ENCODE results near the gene EVX2.

The EVX2 gene

DNA sequence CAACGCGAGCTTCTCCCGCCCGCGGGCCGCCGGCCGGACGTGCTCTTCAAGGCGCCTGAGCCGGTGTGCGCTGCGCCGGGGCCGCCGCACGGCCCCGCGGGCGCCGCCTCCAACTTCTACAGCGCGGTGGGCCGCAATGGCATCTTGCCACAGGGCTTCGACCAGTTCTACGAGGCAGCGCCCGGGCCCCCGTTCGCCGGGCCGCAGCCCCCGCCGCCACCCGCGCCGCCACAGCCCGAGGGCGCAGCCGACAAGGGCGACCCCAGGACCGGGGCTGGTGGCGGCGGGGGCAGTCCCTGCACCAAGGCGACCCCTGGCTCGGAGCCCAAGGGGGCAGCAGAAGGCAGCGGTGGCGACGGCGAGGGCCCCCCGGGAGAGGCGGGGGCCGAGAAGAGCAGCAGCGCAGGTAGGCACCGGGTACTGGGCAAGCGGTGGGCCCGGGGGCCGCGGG lies 24.0 kb upstream of the EVX2 start:
- DNase-seq (ENCODE audit: low read depth in 2 of 2, low spot score in 1 of 2), result no peak

DNA sequence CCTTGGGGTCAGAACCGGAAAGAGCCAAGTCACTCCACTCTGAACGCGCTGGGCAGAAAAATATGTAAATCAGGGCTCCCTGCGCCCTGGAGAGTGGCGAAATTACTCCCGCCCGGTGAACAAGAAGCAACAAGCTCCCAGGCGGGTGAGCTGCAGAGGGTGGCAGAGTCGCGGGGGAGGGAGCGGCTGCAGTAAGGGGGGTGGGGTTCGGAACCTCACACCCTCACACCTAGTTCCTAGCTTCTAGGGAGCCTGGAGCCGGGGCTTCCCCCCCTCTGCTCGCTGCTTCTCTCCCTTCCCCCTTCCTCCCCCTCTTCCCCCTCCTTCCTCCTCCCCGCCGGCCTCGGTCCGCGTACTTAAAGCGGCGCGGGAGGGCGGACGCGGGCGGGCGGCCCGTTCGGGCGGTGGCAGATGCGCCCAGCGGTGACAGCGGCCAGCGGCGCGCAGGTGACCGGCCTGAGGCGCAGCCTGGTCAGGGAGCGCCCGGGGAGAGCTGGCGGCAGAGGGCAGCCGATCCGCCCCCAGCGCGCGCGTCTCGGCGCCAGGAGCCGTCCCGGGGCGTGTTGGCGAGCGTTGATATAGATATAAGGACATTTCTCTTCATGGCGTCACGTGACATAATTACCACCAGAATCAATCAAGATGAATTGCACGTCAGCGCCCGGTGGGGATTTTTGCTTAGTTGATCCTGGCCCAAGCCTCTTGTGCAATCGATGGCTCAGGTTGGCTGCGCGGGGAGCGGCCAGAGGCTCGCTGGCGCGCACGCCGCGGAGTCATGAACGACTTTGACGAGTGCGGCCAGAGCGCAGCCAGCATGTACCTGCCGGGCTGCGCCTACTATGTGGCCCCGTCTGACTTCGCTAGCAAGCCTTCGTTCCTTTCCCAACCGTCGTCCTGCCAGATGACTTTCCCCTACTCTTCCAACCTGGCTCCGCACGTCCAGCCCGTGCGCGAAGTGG lies 23.1 kb upstream of the EVX2 start, which contains the start of gene HOXD11:
Gene HOXD11, plus strand, starts transcription at position 700 of the 959 bp plus-strand sequence. Its CDS starts 76 bp downstream, at position 776.
- no peak for DNase-seq (ENCODE audit: low read depth in 2 of 2, low spot score in 1 of 2)

GRCh38 chr2:176105730-176106580 lies 22.2 kb upstream of the EVX2 start:
- DNase-seq (ENCODE audit: low read depth in 2 of 2, low spot score in 1 of 2), result no peak

- no peak for DNase-seq (ENCODE audit: low read depth in 2 of 2, low spot score in 1 of 2)
Measured at GRCh38 chr2:176105078-176105729, 21.4 kb upstream of the EVX2 start.

- DNase-seq (ENCODE audit: low read depth in 2 of 2, low spot score in 1 of 2), result no peak
Measured at GRCh38 chr2:176104316-176105077, 20.7 kb upstream of the EVX2 start.

DNA sequence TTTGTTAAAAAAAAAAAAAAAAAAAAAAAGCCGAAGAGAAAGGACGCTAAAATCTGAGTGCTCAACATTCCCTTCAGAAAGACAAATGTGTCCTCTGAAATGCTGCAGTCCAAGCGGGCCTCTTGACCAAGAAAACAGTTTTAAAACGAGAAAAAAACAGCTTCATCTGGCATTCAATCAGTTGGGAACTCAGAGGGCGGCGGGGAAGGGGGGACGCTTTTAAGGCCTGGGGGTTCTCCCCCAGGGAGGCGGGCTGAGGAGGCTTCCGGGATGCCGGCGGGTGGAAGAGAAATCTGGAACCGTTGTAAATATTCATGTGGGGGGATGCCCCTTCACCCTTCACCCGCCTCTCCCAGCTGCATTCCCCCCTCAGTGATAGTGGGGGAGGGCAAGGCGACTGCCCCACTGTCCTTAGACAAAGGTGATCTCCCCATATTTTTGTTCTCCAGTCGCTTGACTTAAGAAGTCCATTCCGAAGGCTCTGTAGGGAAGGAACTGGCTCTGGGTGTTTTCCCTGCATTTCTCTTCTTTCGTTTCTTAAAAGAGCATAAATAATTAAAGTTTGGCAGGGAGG lies 20.1 kb upstream of the EVX2 start:
- no peak for DNase-seq (ENCODE audit: low read depth in 2 of 2, low spot score in 1 of 2)

DNA sequence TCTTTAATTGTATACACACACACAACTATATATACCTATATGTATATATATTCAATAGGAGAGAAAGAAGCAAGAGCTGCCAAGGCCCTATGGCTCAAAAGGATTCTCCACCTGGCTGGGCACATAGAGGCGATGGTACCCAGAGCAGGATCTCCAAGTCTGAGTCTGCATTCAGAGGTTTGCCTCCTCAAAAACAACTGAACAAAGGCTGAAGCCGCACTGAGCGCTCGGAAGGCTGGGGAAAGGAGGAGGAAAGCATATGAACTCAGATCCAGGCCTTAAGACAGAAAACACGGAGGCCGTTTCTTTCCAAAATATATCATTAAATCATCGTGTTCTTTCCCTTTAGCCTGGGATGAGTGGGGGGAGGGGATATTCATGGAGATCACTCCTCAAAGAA lies 19.4 kb upstream of the EVX2 start:
- no peak for DNase-seq (ENCODE audit: low read depth in 2 of 2, low spot score in 1 of 2)

DNA sequence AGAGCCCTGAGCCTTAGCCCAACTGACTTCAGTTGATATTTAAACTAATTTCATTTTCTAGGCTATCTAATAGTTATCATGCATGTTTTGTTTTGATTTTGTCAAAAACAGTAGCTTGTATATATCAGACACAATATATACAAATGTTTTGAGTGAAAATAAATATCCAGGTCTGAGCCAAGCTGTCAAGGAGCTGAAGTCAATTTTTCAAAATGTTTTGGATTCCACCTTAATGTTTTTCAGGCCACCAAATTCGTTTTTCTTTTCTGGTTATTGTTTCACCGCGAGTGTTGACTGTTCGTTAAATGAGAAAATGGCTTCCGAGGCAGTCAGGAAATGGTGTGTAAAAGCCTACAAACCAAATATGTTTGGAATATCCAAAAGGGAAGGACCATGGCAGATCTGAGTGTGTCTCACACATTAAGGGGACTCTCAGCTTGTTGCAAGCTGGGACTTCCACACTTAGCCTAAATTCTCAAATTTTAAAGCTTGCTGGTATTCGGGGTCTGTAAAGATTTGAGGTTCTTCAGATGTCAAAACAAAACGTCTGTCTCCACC lies 18.6 kb upstream of the EVX2 start:
- DNase-seq (ENCODE audit: low read depth in 2 of 2, low spot score in 1 of 2), result no peak

- no peak for DNase-seq (ENCODE audit: low read depth in 2 of 2, low spot score in 1 of 2)
Measured at GRCh38 chr2:176101842-176102241, 18.1 kb upstream of the EVX2 start.

DNA sequence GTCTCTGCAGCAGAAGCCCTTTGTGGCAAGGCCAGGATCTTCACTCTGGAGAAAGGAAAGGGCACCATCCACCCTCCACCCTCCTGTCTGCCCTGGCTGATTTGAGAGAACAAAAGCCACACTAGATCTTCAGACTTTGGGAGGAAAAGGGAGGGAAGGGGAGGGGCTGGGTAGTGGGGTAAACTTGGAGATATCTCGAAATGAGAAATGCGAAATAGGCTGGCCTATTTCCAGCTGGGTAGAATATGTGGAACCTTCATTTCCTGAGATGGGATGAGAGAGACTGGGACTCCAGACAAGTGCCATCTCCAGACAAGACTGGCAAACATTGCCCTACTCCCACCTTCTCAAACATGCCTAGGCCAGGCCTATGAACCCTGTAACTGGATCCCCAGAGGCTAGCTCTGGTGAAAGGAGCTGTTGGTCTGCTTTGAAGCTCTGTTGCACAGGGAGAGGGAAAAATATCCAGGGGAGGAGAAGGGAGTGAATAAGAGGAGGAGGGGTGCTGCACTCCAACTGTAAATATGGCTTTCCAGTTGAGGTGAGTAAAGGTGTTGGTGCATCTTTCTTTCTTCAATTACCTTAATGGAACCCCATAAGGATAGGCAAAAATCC lies 17.6 kb upstream of the EVX2 start:
- DNase-seq (ENCODE audit: low read depth in 2 of 2, low spot score in 1 of 2), result no peak

DNA sequence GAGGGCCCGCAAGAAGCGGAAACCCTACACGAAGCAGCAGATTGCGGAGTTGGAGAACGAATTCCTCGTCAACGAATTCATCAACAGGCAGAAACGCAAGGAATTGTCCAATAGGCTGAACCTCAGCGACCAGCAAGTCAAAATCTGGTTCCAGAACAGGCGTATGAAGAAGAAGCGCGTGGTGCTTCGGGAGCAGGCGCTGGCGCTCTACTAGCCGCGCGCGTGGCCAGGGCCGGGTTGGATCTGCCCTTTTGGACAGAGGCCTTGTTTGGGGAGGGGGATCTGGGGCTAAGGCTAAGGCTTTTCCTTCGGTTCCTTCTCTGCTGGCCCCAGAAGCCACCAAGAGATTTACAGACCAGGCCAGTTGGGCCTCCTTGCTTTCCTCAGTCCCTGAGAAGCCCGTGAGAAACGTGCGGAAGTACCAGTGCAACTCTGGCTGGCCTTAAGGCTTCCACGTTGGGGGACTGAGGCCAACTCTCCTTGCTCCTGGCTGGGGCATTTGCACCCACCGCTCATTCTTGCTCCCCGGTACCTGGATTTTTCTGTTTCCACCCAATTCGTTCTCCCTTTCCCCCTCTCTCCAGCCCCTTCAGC lies 16.9 kb upstream of the EVX2 start:
- DNase-seq (ENCODE audit: low read depth in 2 of 2, low spot score in 1 of 2), result no peak

DNA sequence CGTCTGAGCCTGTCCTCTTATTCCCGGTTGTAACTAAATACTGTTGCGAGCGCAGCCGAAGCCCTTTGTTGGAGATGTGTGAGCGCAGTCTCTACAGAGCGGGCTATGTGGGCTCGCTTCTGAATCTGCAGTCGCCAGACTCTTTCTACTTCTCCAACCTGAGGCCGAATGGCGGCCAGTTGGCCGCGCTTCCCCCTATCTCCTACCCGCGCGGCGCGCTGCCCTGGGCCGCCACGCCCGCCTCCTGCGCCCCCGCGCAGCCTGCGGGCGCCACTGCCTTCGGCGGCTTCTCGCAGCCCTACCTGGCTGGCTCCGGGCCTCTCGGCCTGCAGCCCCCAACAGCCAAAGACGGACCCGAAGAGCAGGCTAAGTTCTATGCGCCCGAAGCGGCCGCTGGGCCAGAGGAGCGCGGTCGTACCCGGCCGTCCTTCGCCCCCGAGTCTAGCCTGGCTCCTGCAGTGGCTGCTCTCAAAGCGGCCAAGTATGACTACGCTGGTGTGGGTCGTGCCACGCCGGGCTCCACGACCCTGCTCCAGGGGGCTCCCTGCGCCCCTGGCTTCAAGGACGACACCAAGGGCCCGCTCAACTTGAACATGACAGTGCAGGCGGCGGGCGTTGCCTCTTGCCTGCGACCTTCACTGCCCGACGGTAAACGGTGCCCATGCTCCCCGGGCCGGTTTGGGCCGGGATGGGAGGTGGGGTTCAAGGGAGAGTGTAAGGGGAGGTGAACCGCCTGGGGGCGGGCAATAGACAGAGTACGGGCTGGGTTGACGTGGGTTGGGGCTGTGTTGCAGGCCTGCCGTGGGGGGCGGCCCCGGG lies 16.2 kb upstream of the EVX2 start, which contains the start of gene HOXD12:
Gene HOXD12, plus strand, starts transcription at position 68 of the 819 bp plus-strand sequence. Its CDS starts 7 bp downstream, at position 75.
- no peak for DNase-seq (ENCODE audit: low read depth in 2 of 2, low spot score in 1 of 2)

DNA sequence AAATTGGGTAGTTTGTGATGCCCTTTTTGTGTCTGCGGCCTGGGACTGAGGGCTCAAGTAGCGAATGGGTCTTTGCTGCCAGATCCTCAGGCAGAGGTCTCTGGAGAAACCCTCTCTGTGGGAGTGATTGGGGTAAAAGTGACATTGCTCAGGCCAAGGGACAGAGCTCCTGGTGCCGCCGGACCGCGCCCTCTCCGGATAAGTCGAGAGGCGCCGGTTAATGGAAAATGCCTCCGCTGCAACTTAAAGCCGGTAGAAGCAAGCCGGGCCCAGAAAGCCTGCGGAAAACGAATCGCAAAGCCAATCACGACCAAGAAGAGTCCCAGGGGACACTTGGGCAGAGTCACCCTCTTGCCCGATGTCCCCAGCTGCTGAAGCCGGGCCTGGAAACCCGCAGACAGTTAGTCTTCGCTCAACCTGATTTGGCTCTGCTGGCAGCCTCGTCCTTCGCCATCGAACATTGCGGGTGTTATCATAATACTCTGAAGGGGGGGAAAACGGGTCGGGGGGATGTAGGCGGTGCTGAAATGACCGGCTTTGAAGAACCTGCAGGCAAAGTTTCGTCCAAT lies 15.5 kb upstream of the EVX2 start:
- no peak for DNase-seq (ENCODE audit: low read depth in 2 of 2, low spot score in 1 of 2)

- no peak for DNase-seq (ENCODE audit: low read depth in 2 of 2, low spot score in 1 of 2)
Measured at GRCh38 chr2:176098366-176099158, 14.8 kb upstream of the EVX2 start.

DNA sequence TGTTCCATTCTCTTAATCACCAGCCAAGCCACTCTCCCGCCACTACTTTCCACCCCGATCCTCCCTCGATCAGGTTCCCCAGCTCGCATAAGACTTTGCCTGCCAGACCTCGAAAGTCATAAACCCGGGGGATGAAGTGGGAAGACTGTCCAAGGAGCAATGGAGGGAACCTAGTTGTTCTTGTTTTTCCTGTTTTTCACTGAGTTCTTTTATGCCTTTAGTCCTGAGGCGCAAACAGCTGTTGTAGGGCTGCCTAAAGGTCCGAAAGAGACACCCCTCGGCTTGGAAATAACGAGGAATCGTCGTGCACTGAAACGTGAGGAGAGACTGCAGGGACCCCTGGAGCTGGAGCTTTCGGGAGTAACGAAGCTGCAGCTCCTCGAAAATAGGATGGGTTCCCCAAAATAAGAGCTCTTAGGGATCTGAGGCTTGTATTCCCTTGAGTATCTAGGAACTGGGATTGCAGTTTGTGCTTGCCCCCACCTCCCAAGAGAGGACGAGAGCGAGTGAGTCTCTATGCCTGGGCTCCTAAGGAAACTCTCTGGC lies 14.1 kb upstream of the EVX2 start:
- DNase-seq (ENCODE audit: low read depth in 2 of 2, low spot score in 1 of 2), result no peak

- DNase-seq (ENCODE audit: low read depth in 2 of 2, low spot score in 1 of 2), result peak in 1 of 2 donors; percentile 19
Measured at GRCh38 chr2:176096986-176097819, 13.4 kb upstream of the EVX2 start.

Data from stimulated activated CD8-positive, alpha-beta memory T cell treated with anti-CD3 and anti-CD28 coated beads, Interleukin-4, amount 100 ng/mL, for 1 hour (primary cell).